ENCODE results near the gene FAM3A.
"Not testable (repeated sequence)": the region's sequence is repeated elsewhere in the genome, so short reads cannot be mapped to it uniquely, and the experiment has no call there.

FAM3A gene

DNA sequence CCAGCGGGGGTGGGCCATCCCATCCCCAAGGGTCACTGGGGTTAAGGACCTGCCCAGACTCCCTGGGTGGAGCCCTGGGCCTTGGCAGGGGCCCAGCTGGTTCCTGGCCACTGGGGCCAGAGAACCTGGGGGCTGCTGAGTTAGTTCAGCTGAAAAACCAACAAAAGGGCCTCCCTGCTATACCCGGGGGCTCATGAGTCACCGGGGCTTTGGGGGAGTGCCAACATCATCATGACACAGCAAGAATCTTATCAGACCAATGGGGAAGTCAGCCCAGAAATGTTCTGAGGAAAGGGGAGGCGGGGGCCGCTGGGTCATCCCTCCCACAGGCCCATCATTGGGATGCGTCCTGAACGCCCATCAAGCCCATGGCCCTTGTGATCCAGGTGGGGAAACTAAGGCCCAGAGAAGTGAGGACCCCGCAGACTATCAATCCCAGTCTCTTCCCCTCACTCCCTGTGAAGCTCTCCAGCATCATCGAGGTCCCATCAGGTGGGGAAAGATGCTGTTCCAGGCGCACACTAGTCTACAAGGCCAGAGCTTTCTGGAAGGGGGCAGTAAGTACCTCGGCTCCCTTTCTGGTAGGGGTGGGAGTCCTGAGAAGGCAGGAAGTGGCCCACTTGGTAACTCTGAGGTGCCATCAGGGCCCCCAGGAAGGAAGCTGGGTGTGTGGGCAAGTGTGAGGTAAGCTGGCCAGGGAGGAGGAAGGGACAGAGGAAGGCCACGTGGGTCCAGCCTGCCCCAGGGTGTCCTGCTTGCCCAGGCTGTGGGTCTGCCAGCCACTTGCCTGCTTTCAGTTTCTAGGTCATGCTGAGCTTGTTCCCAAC, 26.1 kb upstream of the FAM3A start:
- H3K4me3 ChIP-seq (ENCODE audit: low read depth, low read length): no peak overlapping the region
- TF ChIP-seq, protein P1, sequence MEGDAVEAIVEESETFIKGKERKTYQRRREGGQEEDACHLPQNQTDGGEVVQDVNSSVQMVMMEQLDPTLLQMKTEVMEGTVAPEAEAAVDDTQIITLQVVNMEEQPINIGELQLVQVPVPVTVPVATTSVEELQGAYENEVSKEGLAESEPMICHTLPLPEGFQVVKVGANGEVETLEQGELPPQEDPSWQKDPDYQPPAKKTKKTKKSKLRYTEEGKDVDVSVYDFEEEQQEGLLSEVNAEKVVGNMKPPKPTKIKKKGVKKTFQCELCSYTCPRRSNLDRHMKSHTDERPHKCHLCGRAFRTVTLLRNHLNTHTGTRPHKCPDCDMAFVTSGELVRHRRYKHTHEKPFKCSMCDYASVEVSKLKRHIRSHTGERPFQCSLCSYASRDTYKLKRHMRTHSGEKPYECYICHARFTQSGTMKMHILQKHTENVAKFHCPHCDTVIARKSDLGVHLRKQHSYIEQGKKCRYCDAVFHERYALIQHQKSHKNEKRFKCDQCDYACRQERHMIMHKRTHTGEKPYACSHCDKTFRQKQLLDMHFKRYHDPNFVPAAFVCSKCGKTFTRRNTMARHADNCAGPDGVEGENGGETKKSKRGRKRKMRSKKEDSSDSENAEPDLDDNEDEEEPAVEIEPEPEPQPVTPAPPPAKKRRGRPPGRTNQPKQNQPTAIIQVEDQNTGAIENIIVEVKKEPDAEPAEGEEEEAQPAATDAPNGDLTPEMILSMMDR (IDR thresholded peaks at IDR 0.05; ENCODE audit: low read depth, low read length, missing control alignments): no peak
- DNase-seq: peak; percentile 91

DNA sequence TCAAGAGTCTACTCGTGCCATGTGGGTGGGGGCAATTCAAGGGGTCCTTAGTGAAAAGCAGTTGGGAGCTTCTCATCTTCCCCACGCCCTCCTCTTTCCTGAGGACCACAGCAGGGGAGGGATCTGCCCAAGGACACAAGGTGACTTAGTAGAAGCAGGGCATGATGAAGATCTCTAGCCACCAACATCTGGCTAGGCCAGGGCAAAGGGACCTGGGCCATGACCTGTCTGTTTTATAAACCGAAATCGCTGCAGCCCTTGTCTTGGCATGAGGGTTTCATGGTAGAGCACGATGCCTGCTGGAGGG, 25.5 kb upstream of the FAM3A start:
- TF ChIP-seq, protein P1 (IDR thresholded peaks at IDR 0.05; ENCODE audit: low read depth, low read length, missing control alignments): no peak
- DNase-seq: no peak
- no peaks in the 10 kb centered on the region for H3K27me3 ChIP-seq (replicated peaks)
- H3K36me3 ChIP-seq (replicated peaks): no peaks in the 10 kb centered on the region
- in situ Hi-C loops (cut with HindIII; ENCODE audit: low pct_ligation_motif_present, low sequenced_read_pairs): no loop called here
- peak overlapping the region; percentile 77 for H3K27ac ChIP-seq
- H3K4me3 ChIP-seq (ENCODE audit: low read depth, low read length): no peak overlapping the region

More for the DNA sequence above, 26.1 kb upstream of the FAM3A start:
- no peaks in the 10 kb centered on the region for H3K36me3 ChIP-seq (replicated peaks)
- in situ Hi-C loops (cut with HindIII; ENCODE audit: low pct_ligation_motif_present, low sequenced_read_pairs): no loop called here
- no peaks in the 10 kb centered on the region for H3K27me3 ChIP-seq (replicated peaks)
- peak overlapping the region; percentile 77 for H3K27ac ChIP-seq

DNA sequence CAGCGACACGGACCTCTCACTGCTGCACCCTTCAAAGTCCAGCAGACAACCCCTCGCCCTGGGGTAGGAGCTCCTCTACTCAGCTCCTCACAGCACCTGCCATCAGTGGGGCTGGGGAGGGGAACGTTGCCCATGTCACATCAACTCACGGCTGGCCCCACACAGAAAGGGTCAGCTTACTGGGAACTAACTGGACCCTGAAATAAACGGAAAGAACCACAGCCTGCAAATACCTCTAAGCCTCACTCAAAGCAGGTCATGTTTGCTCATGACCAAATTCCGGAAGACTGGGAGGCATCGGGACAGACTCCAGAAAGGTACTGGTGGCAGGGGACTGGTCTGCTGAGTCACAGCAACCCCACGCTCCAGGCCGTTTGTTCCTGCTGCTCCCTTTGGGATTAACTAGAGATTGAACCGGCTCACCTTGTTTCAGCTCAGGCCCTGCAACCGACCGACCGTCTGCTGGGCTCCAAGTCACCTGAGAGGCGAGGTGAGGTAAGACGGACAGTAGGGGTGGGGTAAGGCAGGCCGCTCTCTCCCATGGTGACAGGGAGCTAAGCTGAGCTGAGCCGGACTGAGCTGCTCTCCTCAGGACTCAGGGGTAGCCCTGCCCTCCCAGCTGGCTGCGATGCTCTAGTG, 25.0 kb upstream of the FAM3A start:
- no peaks in the 10 kb centered on the region for H3K27me3 ChIP-seq (replicated peaks)
- DNase-seq: no peak
- H3K4me3 ChIP-seq (ENCODE audit: low read depth, low read length): no peak overlapping the region
- TF ChIP-seq, protein P1 (IDR thresholded peaks at IDR 0.05; ENCODE audit: low read depth, low read length, missing control alignments): no peak
- no peaks in the 10 kb centered on the region for H3K36me3 ChIP-seq (replicated peaks)
- H3K27ac ChIP-seq: peak overlapping the region; percentile 77
- in situ Hi-C loops (cut with HindIII; ENCODE audit: low pct_ligation_motif_present, low sequenced_read_pairs): no loop called here

DNA sequence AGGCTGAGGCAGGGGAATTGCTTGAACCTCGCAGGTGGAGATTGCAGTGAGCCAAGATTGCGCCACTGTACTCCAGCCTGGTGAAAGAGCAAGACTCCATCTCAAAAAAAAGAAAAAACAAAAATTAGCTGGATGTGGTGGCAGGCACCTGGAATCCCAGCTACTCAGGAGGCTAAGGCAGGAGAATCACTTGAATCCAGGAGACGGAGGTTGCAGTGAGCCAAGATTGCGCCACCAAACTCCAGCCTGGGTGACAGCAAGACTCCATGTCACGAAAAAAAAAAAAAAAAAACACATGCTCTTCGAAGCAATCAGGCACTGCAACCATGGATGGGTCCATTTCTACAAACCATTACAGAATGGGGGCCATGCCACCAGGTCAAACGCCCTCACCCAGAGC, 24.3 kb upstream of the FAM3A start:
- H3K27me3 ChIP-seq (replicated peaks); H3K27ac ChIP-seq; in situ Hi-C loops (cut with HindIII; ENCODE audit: low pct_ligation_motif_present, low sequenced_read_pairs); DNase-seq; H3K4me3 ChIP-seq (ENCODE audit: low read depth, low read length); H3K36me3 ChIP-seq (replicated peaks): not testable (repeated sequence)

DNA sequence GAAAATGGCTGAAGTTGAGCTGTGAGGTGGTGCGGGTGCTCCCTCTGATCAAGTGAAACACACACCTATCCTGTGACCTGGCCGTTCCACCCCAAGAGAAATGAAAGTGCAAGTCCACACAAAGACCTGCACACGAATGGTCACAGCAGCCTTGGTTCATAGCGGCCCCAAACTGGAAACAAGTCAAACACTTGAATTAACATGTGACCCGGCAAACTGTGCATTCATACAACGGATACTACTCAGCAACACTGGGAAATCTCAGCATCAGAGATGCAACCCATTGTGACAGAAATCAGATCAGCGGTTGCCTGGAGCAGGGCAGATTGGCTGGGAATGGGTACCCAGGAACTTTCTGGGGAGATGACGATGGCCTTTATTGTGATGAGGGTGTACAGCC, 23.0 kb upstream of the FAM3A start:
- no peak for DNase-seq
- Histone ChIP-seq H3K36me3 (replicated peaks) (peaks cover under 1% of the 10 kb centered on the region), H3K27me3 (replicated peaks) (no peaks in the 10 kb centered on the region), H3K27ac (no peak overlapping the region), H3K4me3 (ENCODE audit: low read depth, low read length) (no peak overlapping the region)
- in situ Hi-C loops (cut with HindIII; ENCODE audit: low pct_ligation_motif_present, low sequenced_read_pairs): no loop called here
- TF ChIP-seq, protein P1 (IDR thresholded peaks at IDR 0.05; ENCODE audit: low read depth, low read length, missing control alignments): no peak

DNA sequence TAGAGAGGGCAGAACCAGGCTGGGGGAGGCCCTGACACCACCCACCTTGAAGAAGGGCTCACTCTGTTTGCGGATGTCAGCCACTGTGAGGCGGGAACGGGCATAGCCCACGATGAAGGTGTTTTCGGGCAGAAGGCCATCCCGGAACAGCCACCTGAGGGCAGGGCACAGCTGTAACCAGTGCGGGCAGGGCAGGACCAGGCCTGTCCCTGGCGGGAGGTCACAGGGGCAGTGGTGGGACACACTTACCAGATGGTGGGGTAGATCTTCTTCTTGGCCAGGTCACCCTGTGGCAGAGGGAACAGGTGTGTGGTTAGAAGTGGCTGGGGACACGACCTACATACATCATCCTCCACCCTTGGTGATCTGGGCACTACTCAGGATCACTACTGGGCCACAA, 19.9 kb upstream of the FAM3A start:
- in situ Hi-C loops (cut with HindIII; ENCODE audit: low pct_ligation_motif_present, low sequenced_read_pairs): no loop called here
- no peak overlapping the region for H3K4me3 ChIP-seq (ENCODE audit: low read depth, low read length)
- no peak for DNase-seq
- H3K27me3 ChIP-seq (replicated peaks): no peaks in the 10 kb centered on the region
- peaks cover 9% of the 10 kb centered on the region for H3K36me3 ChIP-seq (replicated peaks)
- TF ChIP-seq, protein P1 (IDR thresholded peaks at IDR 0.05; ENCODE audit: low read depth, low read length, missing control alignments): no peak
- no peak overlapping the region for H3K27ac ChIP-seq

All from brain microvascular endothelial cell (primary cell).